H1 (cell line): ENCODE data around the gene BRINP3.

Experiments used
- CEBPB ChIP-seq: IDR thresholded peaks from 2 replicates; pipeline ENCODE4 v1.6.1; 2012; ENCODE audit warnings: low read depth, low read length
- EGR1 ChIP-seq: IDR thresholded peaks from 2 replicates; pipeline ENCODE4 v1.6.1; 2011; ENCODE audit warnings: low read depth, low read length, borderline replicate concordance
- EZH2 ChIP-seq: fragments of 200-600 bp; sonication (generic); IDR thresholded peaks from 2 replicates; pipeline ENCODE4 v1.7.1; 2012; ENCODE audit warnings: low read depth, mild to moderate bottlenecking, moderate library complexity, low read length, inconsistent platforms; ENCODE audit not compliant: severe bottlenecking
- GABPA ChIP-seq: IDR thresholded peaks from 2 replicates; pipeline ENCODE4 v1.6.1; 2011; ENCODE audit warnings: mild to moderate bottlenecking, low read length, moderate library complexity, borderline replicate concordance; ENCODE audit not compliant: insufficient read depth
- JUND ChIP-seq: IDR thresholded peaks from 2 replicates; pipeline ENCODE4 v1.6.1; 2011; ENCODE audit warnings: mild to moderate bottlenecking, improper control_type of control experiment, low read length
- PHF8 ChIP-seq: fragments of 200-600 bp; sonication (generic); conservative IDR thresholded peaks from 2 replicates; pipeline ENCODE4 v1.7.1; 2012; ENCODE audit warnings: low read depth, mild to moderate bottlenecking, inconsistent platforms, low read length, moderate library complexity
- POLR2A ChIP-seq, 2 experiments: IDR thresholded peaks; 1 replicate in 1 of 2; 2 replicates in 1 of 2; pipeline ENCODE4 v1.6.1; 2011; ENCODE audit warnings: low read depth in 2 of 2, low read length in 2 of 2, mild to moderate bottlenecking in 2 of 2; ENCODE audit errors: control extremely low read depth in 1 of 2
- RNF2 ChIP-seq: fragments of 200-900, 300-1000 bp; sonication (generic); IDR thresholded peaks from 2 replicates; pipeline ENCODE4 v1.7.1; 2016; ENCODE audit warnings: borderline replicate concordance, low read depth, mild to moderate bottlenecking, antibody characterized with exemption, low read length; ENCODE audit not compliant: poor library complexity, severe bottlenecking; ENCODE audit errors: missing control alignments
- SUZ12 ChIP-seq: fragments of 200-600 bp; sonication (generic); IDR thresholded peaks from 2 replicates; pipeline ENCODE4 v1.6.1; 2012; ENCODE audit warnings: mild to moderate bottlenecking, inconsistent platforms, low read length, moderate library complexity, mixed read lengths
- ZNF274 ChIP-seq: IDR thresholded peaks from 2 replicates; pipeline ENCODE4 v1.7.0; 2012; ENCODE audit warnings: low read length, borderline replicate concordance; ENCODE audit errors: extremely low read depth
- TF ChIP-seq, protein P1 (sequence below), 3 experiments: IDR thresholded peaks; 1 replicate in 2 of 3; 2 replicates in 1 of 3; pipeline versions ENCODE4 v1.5.1 to v1.6.1; 2011; ENCODE audit warnings: low read length in 3 of 3, mild to moderate bottlenecking in 3 of 3, inconsistent platforms in 2 of 3, low read depth in 1 of 3, moderate library complexity in 1 of 3; ENCODE audit not compliant: insufficient read depth in 1 of 3; ENCODE audit errors: control extremely low read depth in 1 of 3

GRCh38 chr1:190511554-190511953 lies 33.9 kb upstream of the BRINP3 start:
- TF ChIP-seq SUZ12 (no peak), CEBPB (no peak), JUND (no peak), POLR2A (IDR thresholded peaks at IDR 0.05; ENCODE audit: control extremely low read depth in 1 of 2, low read depth in 2 of 2, low read length in 2 of 2) (no peak), ZNF274 (no peak), GABPA (no peak), PHF8 (no peak), EZH2 (no peak), EGR1 (no peak), RNF2 (no peak)
- TF ChIP-seq, protein P1, sequence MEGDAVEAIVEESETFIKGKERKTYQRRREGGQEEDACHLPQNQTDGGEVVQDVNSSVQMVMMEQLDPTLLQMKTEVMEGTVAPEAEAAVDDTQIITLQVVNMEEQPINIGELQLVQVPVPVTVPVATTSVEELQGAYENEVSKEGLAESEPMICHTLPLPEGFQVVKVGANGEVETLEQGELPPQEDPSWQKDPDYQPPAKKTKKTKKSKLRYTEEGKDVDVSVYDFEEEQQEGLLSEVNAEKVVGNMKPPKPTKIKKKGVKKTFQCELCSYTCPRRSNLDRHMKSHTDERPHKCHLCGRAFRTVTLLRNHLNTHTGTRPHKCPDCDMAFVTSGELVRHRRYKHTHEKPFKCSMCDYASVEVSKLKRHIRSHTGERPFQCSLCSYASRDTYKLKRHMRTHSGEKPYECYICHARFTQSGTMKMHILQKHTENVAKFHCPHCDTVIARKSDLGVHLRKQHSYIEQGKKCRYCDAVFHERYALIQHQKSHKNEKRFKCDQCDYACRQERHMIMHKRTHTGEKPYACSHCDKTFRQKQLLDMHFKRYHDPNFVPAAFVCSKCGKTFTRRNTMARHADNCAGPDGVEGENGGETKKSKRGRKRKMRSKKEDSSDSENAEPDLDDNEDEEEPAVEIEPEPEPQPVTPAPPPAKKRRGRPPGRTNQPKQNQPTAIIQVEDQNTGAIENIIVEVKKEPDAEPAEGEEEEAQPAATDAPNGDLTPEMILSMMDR (IDR thresholded peaks at IDR 0.05; ENCODE audit: control extremely low read depth in 1 of 3, insufficient read depth in 1 of 3, low read depth in 1 of 3, low read length in 3 of 3): no peak
